COLO668 (cell line): Measurements from ENCODE around the gene BRSK1.
A peak's percentile ranks its signal among the peaks of the same experiment; 100 is the strongest.

Experiments used
- DNase-seq: peaks from one replicate; lab custom pipeline; 2025; ENCODE audit not compliant: unreplicated experiment; lab: John Stamatoyannopoulos, UW

Gene BRSK1

GRCh38 chr19:55253842-55254624, 29.8 kb upstream of the BRSK1 start:
- peak; percentile 94 for DNase-seq

GRCh38 chr19:55254625-55254977, 29.2 kb upstream of the BRSK1 start:
- peak; percentile 43 for DNase-seq

DNA sequence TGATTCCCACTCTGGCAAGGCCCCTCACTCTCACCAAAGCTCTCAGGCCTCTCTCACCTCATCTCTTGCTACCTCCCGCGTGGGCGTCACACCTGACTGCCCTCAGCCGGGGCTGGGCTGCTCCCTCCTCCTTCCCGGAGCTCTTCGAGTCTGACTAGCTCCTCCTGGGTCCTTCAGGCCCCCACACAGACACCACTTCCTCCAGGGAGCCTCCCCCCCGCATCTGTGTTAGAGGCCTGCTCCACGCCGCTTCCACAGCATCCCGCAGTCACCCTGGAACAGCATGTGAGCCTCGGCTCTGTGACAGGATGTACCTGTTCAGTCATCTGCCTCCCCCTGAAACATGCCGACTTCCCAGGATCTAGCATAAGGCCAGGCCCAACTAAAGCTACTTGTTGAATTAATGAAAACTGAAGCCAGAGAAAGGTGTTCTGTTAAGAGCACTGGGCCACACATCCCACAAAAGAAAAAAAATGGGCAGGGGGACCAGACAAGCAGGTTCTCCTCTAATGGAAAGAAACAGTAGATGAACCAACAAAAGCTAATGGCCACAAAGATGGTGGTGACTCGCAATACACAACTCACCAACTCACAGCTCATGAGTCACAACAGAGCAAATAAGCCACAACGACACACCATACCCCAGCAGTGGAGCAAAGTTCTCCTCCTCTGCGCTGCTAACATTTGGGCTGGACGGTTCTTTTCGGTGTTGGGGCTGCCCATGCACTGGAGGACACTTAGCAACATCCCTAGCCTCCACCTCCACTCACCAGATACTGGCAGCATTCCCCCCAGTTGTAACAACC, 28.0 kb upstream of the BRSK1 start:
- peak; percentile 53 for DNase-seq

- DNase-seq: peak; percentile 39
These were observed 27.0 kb upstream of the BRSK1 start for GRCh38 chr19:55256562-55257460.

DNA sequence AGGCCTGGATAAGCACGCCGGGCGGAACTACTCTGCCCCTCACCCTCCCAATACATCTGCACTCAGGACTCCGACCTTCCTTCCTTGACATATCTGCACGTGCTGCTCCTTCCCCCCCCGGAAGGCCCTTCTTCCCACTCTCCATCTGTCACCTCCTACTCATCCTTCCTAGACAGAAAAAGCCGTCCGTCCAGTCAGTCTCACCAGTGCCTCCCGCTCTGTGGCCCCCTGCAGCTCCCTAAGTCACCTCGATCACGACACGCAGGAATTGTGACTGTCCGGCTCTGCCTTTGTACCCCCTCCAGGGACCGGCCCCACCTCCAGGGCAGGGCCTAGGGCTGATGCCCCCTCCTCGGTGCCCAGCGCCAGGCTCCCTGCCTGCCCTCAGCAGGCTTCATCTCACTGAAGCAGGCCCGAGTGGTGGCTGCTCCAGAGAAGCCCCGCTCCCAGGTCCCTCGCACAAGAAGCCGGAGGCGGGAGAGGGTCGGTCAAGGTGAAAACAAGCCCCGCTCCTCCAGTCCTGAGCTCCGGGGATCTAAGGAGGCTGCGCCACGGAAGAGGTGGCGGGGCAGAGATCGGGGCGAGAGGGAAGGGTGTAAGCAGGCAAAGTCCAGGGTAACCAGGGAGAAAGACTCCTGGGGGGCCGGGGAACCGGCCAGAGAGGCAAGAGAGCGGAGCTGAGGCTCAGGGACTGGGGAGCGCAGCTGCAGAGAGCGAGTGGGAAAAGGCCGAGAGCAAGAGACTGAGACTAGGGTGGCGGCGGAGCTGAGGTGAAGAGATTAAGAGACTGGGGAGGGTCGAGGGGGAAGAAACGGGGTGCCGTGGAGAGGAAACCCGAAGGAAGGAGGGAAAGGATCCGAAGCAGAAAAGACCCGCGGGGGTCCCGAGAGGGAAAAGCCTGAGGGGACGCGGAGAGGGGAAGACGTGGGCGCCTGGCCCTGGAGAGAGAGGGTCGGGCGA, 26.1 kb upstream of the BRSK1 start:
- peak; percentile 31 for DNase-seq

DNA sequence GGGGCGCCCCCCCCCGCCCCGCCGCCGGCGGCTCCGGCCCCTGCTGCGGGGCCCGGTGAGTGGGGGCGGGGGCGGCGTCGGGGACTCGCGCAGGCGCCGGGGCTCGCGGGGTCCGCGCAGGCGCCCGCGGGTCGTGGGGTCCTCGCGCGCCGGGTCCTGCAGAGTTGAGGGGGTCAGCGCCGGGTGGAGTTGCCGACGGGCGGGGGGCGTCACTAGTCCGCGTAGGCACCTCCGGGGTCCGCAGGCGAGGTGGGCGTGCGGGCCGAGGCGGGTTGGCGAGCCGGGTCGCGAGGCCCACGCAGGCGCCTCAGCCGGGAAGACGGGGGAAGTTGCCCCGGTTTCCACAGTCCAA, 25.3 kb upstream of the BRSK1 start:
- peak; percentile 54 for DNase-seq

DNA sequence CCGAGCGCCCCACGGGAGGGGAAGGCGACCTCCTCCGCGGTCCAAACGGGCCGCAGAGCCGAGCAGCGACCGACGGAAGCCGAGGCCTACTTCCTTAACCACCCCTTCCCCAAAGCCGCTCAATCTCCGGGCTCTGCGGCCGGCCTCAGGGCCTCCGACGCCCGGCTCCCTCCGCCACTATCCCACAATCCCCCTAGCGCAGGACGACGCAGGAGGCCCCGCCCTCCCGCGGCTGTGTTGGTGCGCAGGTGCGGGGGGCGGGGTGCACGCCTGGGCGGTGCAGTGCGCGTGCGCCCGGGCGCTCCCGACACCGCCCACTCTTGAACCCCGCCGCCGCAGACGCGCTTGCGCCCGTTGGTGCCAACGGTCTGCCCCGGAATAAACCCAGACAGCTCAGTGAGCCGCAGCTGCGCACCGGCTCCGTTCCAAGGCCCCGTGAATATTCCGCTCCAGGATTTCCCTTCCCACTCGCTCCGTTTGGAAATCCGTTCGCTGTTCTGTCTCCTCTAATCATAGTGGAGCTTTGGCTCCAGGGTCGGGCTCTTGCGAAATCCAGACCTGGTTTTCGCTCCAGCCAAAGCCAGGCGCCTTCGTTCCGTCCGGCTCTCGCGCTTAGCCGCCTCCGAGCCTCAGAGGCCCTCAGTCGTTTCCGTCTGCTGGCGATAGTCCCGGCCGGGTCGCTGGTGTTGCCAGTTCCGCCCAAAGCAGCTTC, 24.8 kb upstream of the BRSK1 start, which contains the start of gene PPP6R1:
Gene PPP6R1, minus strand, starts transcription at position 190 of the 712 bp plus-strand sequence. CDS start 11,914 bp downstream, outside the sequence.
- peak; percentile 99 for DNase-seq

DNA sequence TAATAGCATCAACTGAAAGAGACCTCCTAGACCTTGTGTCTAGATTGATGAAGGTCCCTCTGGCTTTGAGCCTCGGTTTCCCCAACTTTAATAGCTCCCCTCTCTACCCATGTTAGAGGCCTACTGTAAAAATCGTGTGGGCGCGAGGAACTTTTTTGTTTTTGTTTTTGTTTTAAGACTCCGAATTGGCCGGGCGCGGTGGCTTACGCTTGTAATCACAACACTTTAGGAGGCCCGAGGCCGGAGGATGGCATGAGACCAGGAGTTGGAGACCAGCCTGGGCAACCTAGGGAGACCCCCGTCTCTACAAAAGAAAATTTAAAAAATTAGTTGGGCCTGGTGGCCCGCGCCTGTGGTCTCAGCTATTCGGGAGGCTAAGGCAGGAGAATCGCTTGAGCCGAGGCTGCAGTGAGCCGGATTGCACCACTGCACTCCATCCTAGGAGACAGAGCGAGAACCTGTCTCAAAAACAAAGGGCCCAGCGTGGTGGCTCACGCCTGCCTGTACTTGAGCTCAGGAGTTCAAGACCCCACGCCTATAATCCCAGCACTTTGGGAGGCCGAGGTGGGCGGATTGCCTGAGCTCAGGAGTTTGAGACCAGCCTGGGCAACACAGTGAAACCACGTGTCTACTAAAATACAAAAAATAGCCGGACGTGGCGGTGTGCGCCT, 24.1 kb upstream of the BRSK1 start:
- no peak for DNase-seq

- no peak for DNase-seq
These were observed 22.1 kb upstream of the BRSK1 start for GRCh38 chr19:55261671-55262126.

- DNase-seq: no peak
These were observed 21.4 kb upstream of the BRSK1 start for GRCh38 chr19:55262359-55262758.

DNA sequence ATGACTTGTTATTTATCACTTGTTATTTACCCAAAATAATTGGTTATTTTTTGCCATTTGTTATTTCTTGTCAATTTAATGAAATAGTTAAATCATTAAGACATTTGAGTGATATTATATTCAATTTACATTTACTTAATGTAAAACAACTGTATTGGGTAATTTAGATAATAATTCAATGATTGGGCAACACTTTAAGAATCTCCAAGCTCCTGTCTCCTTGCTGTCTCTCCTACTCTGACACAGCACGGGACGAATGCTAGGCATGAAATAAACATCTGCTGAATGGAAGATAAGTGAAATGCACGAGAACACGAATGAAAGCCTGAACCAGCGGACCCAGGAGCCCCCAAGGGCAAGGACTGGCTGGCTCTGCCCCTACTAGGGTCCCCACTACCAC, 19.3 kb upstream of the BRSK1 start:
- DNase-seq: no peak

DNA sequence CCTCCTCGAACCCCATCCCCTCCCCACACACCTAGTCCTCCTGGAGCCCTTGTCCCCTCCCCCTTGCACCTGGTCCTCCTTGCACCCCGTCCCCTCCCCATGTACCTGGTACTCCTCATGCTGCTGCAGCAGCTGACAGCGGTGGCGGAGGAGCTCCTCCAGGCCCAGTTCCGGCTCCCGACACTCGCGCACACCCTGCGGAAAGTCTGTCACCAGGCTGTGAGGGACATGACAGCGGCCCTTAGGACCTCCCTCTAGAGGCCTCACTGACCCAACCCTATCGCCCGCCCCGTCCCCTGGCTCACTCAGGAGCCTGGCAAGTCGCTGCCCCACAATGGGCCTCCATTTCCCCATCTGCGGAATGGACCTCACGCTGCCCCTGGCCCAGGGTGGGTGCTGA, 18.6 kb upstream of the BRSK1 start:
- no peak for DNase-seq

- no peak for DNase-seq
These were observed 17.9 kb upstream of the BRSK1 start for GRCh38 chr19:55265723-55266386.

- DNase-seq: no peak
These were observed 17.4 kb upstream of the BRSK1 start for GRCh38 chr19:55266404-55266803.

GRCh38 chr19:55266840-55267239, 17.0 kb upstream of the BRSK1 start:
- DNase-seq: no peak

DNA sequence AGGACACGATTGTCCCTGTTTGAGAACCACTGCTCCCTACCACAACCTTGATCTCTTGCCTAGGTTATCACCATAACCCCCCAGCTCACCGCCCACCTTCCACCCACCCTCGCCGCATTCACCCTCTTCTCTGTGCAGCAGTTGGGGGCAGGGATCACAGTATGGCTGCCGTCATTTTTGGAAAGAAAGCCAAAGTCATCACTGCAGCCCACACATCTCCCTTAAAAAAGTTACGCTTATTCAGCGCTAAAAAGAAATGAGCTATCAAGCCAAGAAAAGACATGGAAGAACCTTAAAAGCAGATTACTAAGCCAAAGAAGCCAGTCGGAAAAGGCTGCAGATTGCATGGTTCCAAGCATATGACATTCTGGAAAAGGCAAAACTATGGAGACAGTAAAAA, 14.5 kb upstream of the BRSK1 start:
- DNase-seq: no peak

GRCh38 chr19:55270172-55270942, 13.4 kb upstream of the BRSK1 start:
- DNase-seq: no peak

DNA sequence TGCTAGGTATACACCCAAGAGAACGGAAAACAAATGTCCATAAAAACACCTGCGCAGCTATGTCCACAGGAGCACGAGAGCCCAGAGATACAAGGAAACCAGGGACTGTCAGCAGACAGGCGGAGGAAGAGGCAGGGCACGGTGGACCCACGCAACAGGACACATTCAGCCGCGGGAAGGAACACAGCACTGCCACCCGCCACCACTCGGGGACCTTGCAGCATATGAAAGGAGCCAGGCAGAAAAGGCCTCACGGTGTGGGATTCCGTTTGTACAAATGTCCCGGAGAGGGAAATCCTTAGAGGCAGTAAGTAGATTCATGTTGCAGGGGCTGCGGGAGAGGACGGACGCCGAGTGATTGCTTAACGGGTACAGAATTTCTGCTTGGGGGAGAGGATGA, 11.7 kb upstream of the BRSK1 start:
- DNase-seq: no peak
